Fibroblast of lung (primary cell): ENCODE data around the gene HECTD4. TPM values are rescaled to one million over a fixed set of nuclear protein-coding genes. Genes with fewer than 3 reads are reported as not detected.

Experiments
- DNase-seq, 2 donors: peaks; one replicate each; pipeline versions ENCODE4 v3.0.0 to v3.0.0-alpha.2; 2010; ENCODE audit warnings: low read depth in 2 of 2
- H2AFZ ChIP-seq: 2 replicates; pipeline ENCODE4 v1.5.1; 2012; ENCODE audit warnings: low read length, control low read depth, inconsistent platforms
- H3K27ac ChIP-seq: 2 replicates; pipeline ENCODE4 v1.5.1; 2011; ENCODE audit warnings: low read length, control low read depth; ENCODE audit not compliant: insufficient read depth
- H3K27me3 ChIP-seq: 2 replicates; pipeline ENCODE4 v1.5.1; 2011; ENCODE audit warnings: mild to moderate bottlenecking, low read length; ENCODE audit not compliant: control insufficient read depth, insufficient read depth
- H3K36me3 ChIP-seq: 2 replicates; pipeline ENCODE4 v1.5.1; 2011; ENCODE audit warnings: low read length; ENCODE audit not compliant: control insufficient read depth, insufficient read depth
- H3K4me1 ChIP-seq: 2 replicates; pipeline ENCODE4 v1.5.1; 2011; ENCODE audit warnings: low read length; ENCODE audit not compliant: control insufficient read depth, insufficient read depth; ENCODE audit errors: extremely low read depth
- H3K4me2 ChIP-seq: 2 replicates; pipeline ENCODE4 v1.5.1; 2011; ENCODE audit warnings: low read length, control low read depth; ENCODE audit not compliant: insufficient read depth; ENCODE audit errors: extremely low read depth
- H3K4me3 ChIP-seq, 4 experiments: fragments of 200-600 bp in 1 of 4; sonication (generic) in 1 of 4; replicated peaks in 1 of 4; 2 replicates each; pipeline ENCODE4 v1.5.1; 2011 to 2016; ENCODE audit warnings: low read length in 4 of 4, low read depth in 3 of 4, mild to moderate bottlenecking in 3 of 4, control low read depth in 2 of 4, inconsistent platforms in 1 of 4, mixed read lengths in 1 of 4; ENCODE audit not compliant: insufficient read depth in 1 of 4; ENCODE audit errors: control extremely low read depth in 1 of 4
- H3K79me2 ChIP-seq: 2 replicates; pipeline ENCODE4 v1.5.1; 2012; ENCODE audit warnings: mild to moderate bottlenecking, low read length, inconsistent platforms; ENCODE audit not compliant: control insufficient read depth, insufficient read depth
- H3K9ac ChIP-seq: 2 replicates; pipeline ENCODE4 v1.5.1; 2011; ENCODE audit warnings: mild to moderate bottlenecking, low read length, control low read depth; ENCODE audit not compliant: insufficient read depth
- H3K9me3 ChIP-seq: 2 replicates; pipeline ENCODE4 v1.5.1; 2012; ENCODE audit warnings: low read depth, low read length; ENCODE audit not compliant: control insufficient read depth, insufficient read depth
- H4K20me1 ChIP-seq: 2 replicates; pipeline ENCODE4 v1.5.1; 2011; ENCODE audit warnings: low read length; ENCODE audit not compliant: control insufficient read depth, insufficient read depth; ENCODE audit errors: extremely low read depth
- CTCF ChIP-seq, 2 donors: IDR thresholded peaks in 1 of 2; conservative IDR thresholded peaks in 1 of 2; 1 replicate in 1 of 2; 2 replicates in 1 of 2; pipeline ENCODE4 v1.5.1; 2011 to 2012; ENCODE audit warnings: low read length in 2 of 2, control low read depth in 1 of 2, inconsistent platforms in 1 of 2, low read depth in 1 of 2, mild to moderate bottlenecking in 1 of 2
- EZH2 ChIP-seq: IDR thresholded peaks from 2 replicates; pipeline ENCODE4 v1.5.1; 2012; ENCODE audit warnings: low read length, control low read depth, mild to moderate bottlenecking; ENCODE audit errors: missing control alignments
- polyA plus RNA-seq, 2 donors: library from polyadenylated mRNA; depleted of rRNA in 1 of 2; stranded (reverse) in 1 of 2; unstranded in 1 of 2; fragments of >200 nt; gene quantifications; 2 replicates each; pipeline ENCODE4 v1.2.1, GENCODE V29; 2011 to 2012; ENCODE audit warnings: missing spikeins in 1 of 2
- total RNA-seq: library from RNA; depleted of rRNA; stranded (reverse); fragments of >200 nt; gene quantifications from 2 replicates; pipeline ENCODE4 v1.2.1, GENCODE V29; 2014

HECTD4 gene
- total and polyA plus RNA-seq, 2 donors (not counting 1 experiment from before 2014, with no cell fraction given), result 5.1 to 31.7 TPM

GRCh38 chr12:112153181-112153892 is 228.9 kb downstream of the HECTD4 start:
- Histone ChIP-seq H3K4me2 (no peak overlapping the region), H3K4me1 (no peaks in the 10 kb centered on the region), H3K4me3 (no peak overlapping the region), H2AFZ (no peak overlapping the region), H3K79me2 (no peaks in the 10 kb centered on the region), H3K9ac (no peak overlapping the region), H3K27ac (no peak overlapping the region), H3K36me3 (peaks cover 30% of the 10 kb centered on the region), H4K20me1 (no peaks in the 10 kb centered on the region), H3K9me3 (no peaks in the 10 kb centered on the region), H3K27me3 (no peaks in the 10 kb centered on the region)
- TF ChIP-seq EZH2, result no peak
- TF ChIP-seq CTCF (conservative IDR thresholded peaks at IDR 0.05 in 1 of 2, IDR thresholded peaks at IDR 0.05 in 1 of 2; ENCODE audit: low read depth in 1 of 2, low read length in 2 of 2), result no peak
- DNase-seq, result no peak

DNA sequence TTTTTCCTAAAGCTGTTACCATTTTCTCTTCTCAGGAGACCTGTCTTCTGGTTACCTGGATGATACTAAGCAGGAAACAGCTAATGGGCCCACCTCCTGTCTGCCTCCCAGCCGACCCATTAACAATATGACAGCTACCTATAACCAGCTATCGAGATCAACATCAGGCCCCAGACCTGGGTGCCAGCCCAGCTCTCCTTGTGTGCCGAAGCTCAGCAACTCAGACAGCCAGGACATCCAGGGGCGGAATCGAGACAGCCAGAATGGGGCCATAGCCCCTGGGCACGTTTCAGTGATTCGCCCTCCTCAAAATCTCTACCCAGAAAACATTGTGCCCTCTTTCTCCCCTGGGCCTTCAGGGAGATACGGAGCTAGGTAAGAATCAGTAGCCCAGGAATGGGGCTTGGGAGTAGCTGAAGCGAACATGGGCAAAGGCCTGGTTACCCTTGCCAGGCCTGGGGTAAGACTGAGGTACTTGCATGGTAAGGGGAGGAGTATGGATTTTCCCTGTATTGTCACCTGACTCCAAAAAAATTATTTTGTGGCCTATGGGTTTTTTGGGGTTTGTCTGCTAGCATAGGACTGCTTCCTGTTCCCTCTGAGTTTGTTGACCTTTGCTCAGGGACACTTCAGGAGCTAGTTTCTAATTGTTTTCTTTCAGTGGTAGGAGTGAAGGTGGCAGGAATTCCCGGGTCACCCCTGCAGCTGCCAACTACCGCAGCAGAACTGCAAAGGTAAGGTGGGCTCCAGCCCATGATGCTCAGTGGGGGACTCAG is 230.3 kb downstream of the HECTD4 start:
- TF ChIP-seq CTCF (conservative IDR thresholded peaks at IDR 0.05 in 1 of 2, IDR thresholded peaks at IDR 0.05 in 1 of 2; ENCODE audit: low read depth in 1 of 2, low read length in 2 of 2), result no peak
- no peak for TF ChIP-seq EZH2
- Histone ChIP-seq H3K79me2 (no peaks in the 10 kb centered on the region), H3K4me3 (no peak overlapping the region), H2AFZ (no peak overlapping the region), H3K36me3 (peaks cover 35% of the 10 kb centered on the region), H4K20me1 (no peaks in the 10 kb centered on the region), H3K9ac (no peak overlapping the region), H3K4me1 (peaks cover 3% of the 10 kb centered on the region), H3K4me2 (no peak overlapping the region), H3K27ac (no peak overlapping the region), H3K27me3 (no peaks in the 10 kb centered on the region), H3K9me3 (no peaks in the 10 kb centered on the region)
- no peak for DNase-seq

DNA sequence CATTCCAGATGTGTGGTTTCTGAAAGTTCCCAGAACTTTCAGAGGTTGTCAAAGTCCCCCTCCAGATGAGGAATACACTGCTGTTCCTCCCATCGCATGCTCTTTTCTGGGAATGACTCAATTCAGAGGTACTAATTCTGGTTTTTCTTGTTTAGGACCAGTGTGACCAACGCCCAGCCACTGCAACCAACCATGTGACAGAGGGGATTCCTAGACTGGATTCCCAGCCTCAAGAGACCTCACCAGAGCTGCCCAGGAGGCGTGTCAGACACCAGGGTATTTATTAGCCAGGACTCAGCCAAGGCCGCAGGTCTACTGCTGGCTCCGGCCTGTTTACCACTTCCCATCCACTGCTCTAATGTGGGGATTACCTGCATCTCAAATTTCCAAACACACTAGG is 232.6 kb downstream of the HECTD4 start:
- H3K9ac ChIP-seq, result no peak overlapping the region
- H3K4me1 ChIP-seq, result peaks cover 3% of the 10 kb centered on the region
- H3K4me3 ChIP-seq, result no peak overlapping the region
- no peak overlapping the region for H2AFZ ChIP-seq
- no peaks in the 10 kb centered on the region for H3K79me2 ChIP-seq
- TF ChIP-seq EZH2 (no peak), CTCF (conservative IDR thresholded peaks at IDR 0.05 in 1 of 2, IDR thresholded peaks at IDR 0.05 in 1 of 2; ENCODE audit: low read depth in 1 of 2, low read length in 2 of 2) (no peak)
- H3K27me3 ChIP-seq, result no peaks in the 10 kb centered on the region
- no peak overlapping the region for H3K27ac ChIP-seq
- no peaks in the 10 kb centered on the region for H4K20me1 ChIP-seq
- peaks cover 45% of the 10 kb centered on the region for H3K36me3 ChIP-seq
- H3K4me2 ChIP-seq, result no peak overlapping the region
- DNase-seq, result no peak
- H3K9me3 ChIP-seq, result no peaks in the 10 kb centered on the region
